Prostate gland (tissue), 2 donors: ENCODE data around the gene CPM.

Experiments used
- CTCF ChIP-seq, 4 experiments: fragments of 200-600 bp in 2 of 4; fragments of 450-650 bp in 2 of 4; sonication (generic) in 2 of 4; IDR thresholded peaks; 1 replicate in 3 of 4; 2 replicates in 1 of 4; pipeline ENCODE4 v1.5.1; 2016 to 2019; ENCODE audit warnings: antibody characterized with exemption in 4 of 4, mild to moderate bottlenecking in 2 of 4, moderate library complexity in 2 of 4
- POLR2A ChIP-seq: fragments of 450-650 bp; IDR thresholded peaks from one replicate; pipeline ENCODE4 v1.6.1; 2016; ENCODE audit warnings: antibody characterized with exemption, mild to moderate bottlenecking
- POLR2AphosphoS5 ChIP-seq: sonication (generic); formaldehyde crosslinking; IDR thresholded peaks from one replicate; pipeline ENCODE4 v1.6.1; 2017; ENCODE audit warnings: antibody characterized with exemption

GRCh38 chr12:68870011-68870410, 63.0 kb downstream of the CPM start:
- TF ChIP-seq CTCF (IDR thresholded peaks at IDR 0.05) (no peak), POLR2A (no peak), POLR2AphosphoS5 (no peak)
